T-helper 22 cell (primary cell): ENCODE results near the gene LILRB4.
"Not testable (repeated sequence)": the region's sequence is repeated elsewhere in the genome, so short reads cannot be mapped to it uniquely, and the experiment has no call there.

Source experiments
- DNase-seq: peaks from one replicate; pipeline ENCODE4 v3.0.0-alpha.2; 2020; ENCODE audit warnings: low read depth

The LILRB4 gene

DNA sequence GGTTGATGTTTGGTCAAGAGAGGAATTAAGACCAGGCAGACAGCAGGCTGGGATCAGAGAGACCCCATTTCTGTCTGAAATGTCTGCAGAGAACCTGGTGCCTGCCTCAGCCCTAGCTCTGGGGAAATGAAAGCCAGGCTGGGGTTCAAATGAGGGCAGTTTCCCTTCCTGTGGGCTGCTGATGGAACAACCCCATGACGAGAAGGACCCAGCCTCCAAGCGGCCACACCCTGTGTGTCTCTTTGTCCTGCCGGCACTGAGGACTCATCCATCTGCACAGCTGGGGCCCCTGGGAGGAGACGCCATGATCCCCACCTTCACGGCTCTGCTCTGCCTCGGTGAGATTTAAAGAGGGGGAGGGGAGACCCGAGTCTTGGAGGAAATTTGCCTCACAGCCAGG, at the start of gene LILRB4:
Gene LILRB4, plus strand, starts transcription at position 256 of the 400 bp plus-strand sequence. Its CDS starts 49 bp downstream, at position 305.
- DNase-seq, result no peak

DNA sequence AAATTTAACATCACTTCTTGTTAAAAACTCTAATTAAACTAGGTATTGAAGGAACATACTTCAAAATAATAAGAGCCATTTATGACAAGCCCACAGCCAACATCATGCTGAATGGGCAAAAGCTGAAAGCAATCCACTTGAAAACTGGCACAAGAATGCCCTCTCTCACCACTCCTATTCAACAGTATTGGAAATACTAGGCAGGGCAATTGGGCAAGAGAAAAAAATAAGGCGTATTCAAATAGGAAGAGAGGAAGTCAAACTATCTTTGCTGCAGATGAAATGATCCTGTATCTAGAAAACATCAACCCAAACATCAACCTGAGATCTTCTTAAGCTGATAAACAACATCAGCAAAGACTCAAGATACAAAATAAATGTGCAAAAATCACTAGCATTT, 48.1 kb upstream of the LILRB4 start:
- no peak for DNase-seq

DNA sequence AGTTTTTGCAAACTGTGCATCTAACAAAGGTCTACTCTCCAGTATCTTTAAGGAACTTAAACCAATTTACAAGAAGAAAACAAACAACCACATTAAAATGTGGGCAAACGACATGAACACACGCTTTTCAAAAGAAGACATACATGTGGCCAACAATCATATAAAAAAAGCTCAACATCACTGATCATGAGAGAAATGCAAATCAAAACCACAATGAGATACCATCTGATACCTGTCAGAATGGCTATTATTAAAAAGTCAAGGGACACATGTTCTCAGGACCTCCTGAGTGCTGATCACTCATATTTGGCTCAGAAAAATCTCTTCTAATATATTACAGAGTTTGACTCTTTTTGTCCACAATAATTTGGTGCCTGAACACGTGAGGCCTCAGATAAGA, 46.7 kb upstream of the LILRB4 start:
- DNase-seq, result no peak

- DNase-seq, result no peak
Observed at GRCh38 chr19:54616821-54617560, 45.8 kb upstream of the LILRB4 start.

DNA sequence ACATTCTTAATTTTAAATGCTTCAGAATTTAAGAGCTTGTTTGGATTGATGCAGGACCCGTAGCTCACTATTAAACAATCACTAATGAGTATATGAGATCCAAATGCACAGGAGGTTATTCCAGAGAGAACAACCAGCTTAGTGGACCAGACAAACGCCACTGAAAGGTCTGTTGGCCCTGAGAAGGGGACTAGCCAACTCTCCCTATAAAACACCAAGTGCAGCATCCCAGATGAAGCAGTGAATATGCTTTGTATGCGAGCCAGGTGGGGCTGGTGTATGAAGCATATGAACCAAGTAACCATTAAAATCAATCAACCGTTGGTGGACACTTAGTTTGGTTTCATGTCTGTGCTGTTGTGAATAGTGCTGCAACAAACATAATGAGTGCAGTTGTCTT, 42.3 kb upstream of the LILRB4 start:
- DNase-seq, result no peak

DNA sequence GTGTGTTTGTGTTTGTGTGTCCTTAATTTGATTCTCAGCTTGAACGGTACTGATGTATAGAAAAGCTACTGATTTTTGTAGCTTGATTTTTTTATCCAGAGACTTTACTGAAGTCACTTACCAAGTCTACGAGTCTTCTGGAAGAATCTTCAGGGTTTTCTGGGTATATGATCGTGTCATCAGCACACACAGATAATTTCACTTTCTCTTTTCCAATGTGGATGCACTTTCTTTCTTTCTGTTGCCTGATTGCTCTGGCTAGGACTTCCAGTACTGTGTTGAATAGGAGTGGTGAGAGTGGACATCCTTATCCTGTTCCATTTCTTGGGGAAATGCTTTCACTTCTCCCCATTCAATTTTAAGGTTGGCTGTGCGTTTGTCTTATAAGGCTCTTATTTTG, 40.4 kb upstream of the LILRB4 start:
- no peak for DNase-seq

GRCh38 chr19:54624234-54624633, 38.6 kb upstream of the LILRB4 start:
- not testable (repeated sequence) for DNase-seq

DNA sequence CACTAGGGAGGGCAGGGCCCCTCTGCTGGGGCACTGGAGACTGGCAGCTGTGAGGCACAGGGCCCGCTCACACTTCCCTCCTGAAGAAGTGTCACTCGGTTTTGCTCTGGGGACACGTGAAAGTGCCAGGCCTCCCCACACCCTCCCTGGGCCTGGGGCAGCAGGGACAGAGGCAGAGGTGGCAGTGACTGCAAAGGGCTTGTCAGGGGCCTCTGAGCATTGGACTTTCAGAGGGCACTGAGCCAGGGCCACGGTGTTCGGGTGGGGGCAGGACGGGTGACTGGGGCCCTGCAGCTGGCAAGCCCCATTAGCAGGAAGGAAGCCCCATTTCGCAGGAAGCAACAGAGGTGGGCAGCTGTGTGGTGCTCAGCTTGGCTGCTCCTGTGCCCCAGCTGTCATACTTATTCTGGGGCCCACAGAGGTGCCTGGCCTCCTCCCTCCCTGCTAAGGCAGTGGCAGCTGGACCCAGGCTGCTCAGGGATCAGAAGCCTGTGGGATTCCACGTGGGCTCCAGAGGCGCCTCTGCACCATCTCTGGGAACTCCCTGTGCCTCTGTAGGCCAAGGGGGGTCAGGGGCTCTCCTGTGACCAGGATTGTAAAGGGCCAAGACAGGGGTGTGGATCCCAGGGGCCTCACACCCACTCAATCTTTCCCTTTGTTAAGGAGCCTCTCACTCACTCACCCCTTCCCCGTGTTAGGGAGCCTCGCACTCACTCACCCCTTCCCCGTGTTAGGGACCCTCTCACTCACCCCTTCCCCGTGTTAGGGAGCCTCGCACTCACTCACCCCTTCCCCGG, 37.7 kb upstream of the LILRB4 start:
- not testable (repeated sequence) for DNase-seq

DNA sequence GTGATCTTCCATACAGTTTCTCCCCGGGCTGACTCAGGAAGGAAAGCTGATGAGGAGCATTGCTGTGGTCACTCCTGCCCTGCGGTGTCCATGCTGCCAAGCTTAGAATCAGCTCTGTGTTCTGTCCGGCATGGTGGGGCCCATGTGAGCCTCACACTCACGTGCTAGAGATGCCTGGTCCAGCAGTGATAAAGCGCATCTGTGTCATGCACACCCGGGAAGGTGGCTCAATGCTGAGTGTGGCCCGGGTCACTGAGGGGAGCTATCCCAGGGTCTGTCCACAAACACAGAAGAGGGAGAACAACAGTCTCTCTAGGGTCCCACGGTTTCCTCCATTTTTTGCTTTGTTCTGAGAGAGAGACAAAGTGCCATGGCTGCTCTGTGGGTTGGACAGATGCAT, 36.0 kb upstream of the LILRB4 start:
- DNase-seq, result no peak

- not testable (repeated sequence) for DNase-seq
Observed at GRCh38 chr19:54627912-54628311, 34.9 kb upstream of the LILRB4 start.

DNA sequence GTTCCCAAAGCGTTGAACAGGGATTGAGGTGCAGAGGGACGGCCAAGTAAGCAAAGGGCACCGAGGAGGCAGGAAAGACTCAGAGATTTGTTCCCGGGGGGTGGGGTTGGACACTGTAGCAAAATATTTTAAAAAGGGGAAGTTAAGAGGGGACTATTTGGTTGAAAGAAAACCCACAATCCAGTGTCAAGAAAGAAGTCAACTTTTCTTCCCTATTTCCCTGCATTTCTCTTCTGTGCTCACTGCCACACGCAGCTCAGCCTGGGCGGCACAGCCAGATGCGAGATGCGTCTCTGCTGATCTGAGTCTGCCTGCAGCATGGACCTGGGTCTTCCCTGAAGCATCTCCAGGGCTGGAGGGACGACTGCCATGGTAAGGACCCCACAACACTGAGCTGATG, 32.5 kb upstream of the LILRB4 start, which contains the start of gene LILRB1:
Gene LILRB1, plus strand, starts transcription at position 223 of the 400 bp plus-strand sequence. CDS start 590 bp downstream, outside the sequence.
- not testable (repeated sequence) for DNase-seq

GRCh38 chr19:54630782-54631181, 32.0 kb upstream of the LILRB4 start:
- DNase-seq, result no peak

- not testable (repeated sequence) for DNase-seq
Observed at GRCh38 chr19:54631489-54632337, 31.1 kb upstream of the LILRB4 start.

DNA sequence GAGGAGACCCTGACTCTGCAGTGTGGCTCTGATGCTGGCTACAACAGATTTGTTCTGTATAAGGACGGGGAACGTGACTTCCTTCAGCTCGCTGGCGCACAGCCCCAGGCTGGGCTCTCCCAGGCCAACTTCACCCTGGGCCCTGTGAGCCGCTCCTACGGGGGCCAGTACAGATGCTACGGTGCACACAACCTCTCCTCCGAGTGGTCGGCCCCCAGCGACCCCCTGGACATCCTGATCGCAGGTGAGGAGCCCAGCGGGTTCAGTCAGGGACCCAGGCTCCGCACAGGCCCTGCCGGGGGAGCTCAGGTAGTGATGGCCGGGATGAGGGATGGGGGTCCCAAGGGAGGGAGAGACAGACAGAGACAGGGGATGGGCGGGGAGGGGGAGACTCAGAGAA, 30.3 kb upstream of the LILRB4 start:
- not testable (repeated sequence) for DNase-seq

GRCh38 chr19:54633401-54633800, 29.4 kb upstream of the LILRB4 start:
- DNase-seq, result no peak

DNA sequence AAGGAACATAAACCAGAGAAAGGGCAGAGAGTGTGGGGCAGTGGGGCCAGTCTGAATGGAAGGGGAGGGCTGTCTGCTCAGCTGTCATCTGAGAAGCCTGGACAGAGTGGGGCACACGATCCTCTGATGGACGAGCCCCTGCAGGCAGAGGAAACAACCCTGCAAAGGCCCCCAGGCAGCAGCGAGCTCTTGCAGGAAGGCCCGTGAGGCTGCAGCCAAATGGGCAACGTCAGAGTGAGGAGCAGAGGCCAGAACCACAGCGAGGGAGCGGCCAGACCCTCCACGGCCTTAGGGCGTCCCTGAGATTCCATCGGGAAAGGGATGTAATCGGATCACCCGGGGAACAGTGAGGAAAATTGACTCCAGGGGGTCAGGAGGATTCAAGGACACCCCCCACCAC, 26.7 kb upstream of the LILRB4 start:
- DNase-seq, result not testable (repeated sequence)

GRCh38 chr19:54638683-54639082, 24.1 kb upstream of the LILRB4 start:
- no peak for DNase-seq

GRCh38 chr19:54642953-54643352, 19.8 kb upstream of the LILRB4 start:
- DNase-seq, result not testable (repeated sequence)

DNA sequence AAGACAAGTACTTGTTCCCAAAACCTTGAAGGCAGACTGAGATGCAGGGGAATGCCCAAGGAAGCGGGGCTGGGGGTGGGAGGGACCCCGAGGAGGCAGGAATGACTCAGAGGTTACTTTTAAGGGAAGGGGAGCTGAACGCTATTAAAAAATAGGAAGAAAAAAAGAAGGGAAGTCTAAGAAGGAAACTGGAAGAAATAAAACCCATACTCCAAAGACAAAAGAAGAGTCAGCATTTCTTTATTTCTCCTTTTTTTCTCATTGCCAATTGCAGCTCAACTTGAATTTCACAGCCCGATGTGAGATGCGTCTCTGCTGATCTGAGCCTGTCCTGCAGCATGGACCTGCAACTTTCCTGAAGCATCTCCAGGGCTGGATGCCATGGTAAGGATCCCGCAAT, 19.2 kb upstream of the LILRB4 start:
- DNase-seq, result not testable (repeated sequence)

GRCh38 chr19:54644056-54644455, 18.7 kb upstream of the LILRB4 start:
- DNase-seq, result no peak

- DNase-seq, result no peak
Observed at GRCh38 chr19:54646331-54646841, 16.4 kb upstream of the LILRB4 start.

- DNase-seq, result no peak
Observed at GRCh38 chr19:54648129-54648528, 14.7 kb upstream of the LILRB4 start.
